Heart left ventricle (tissue), 13 donors: ENCODE results near the gene L3MBTL3.

Experiments
- POLR2A ChIP-seq, 2 donors: fragments of 450-650 bp; IDR thresholded peaks; one replicate each; pipeline ENCODE4 v1.6.1; 2017; ENCODE audit warnings: antibody characterized with exemption in 2 of 2, mild to moderate bottlenecking in 2 of 2, moderate library complexity in 2 of 2
- TF ChIP-seq, protein P1 (sequence below), 12 donors: fragments of 200-600 bp; sonication (generic) in 4 of 12; IDR thresholded peaks; one replicate each; pipeline versions ENCODE4 v1.5.0 to v1.8.0; 2018 to 2022; ENCODE audit warnings: antibody characterized with exemption in 12 of 12, mild to moderate bottlenecking in 5 of 12
- donor health status: ischemic (EF 13 %, LVEDD 7.1; RV severe dilation, severe dysfunction).
- donor health status: DM: no; HTN: yes; CAD: no.
- donor health status: DM: no; HTN: no; CAD: no.
- donor health status: ischemic (EF 25% LVEDD 6.9; RV normal size, moderate dysfunction).
- donor health status: ischemic (EF 25% LVEDD 5.7; RV mildly dilated, moderate dysfunction).
- donor health status: ischemic (EF 35%, LVEDD 5.7; RV mildly dilated, moderate dysfunction).
- donor health status: nonischemic (EF 11% LVEDD 7.7; RV severe dilation, severe dysfunction).
- donor health status: DM: yes; HTN: yes; CAD: no.
- donor health status: PGD.
- donor health status: ischemic (EF 29% LVEDD 5.4; RV normal size, mild dysfunction).
- donor health status: nonischemic (EF 23%, LVEDD 6.1; RV moderate dilation, normal function).

DNA sequence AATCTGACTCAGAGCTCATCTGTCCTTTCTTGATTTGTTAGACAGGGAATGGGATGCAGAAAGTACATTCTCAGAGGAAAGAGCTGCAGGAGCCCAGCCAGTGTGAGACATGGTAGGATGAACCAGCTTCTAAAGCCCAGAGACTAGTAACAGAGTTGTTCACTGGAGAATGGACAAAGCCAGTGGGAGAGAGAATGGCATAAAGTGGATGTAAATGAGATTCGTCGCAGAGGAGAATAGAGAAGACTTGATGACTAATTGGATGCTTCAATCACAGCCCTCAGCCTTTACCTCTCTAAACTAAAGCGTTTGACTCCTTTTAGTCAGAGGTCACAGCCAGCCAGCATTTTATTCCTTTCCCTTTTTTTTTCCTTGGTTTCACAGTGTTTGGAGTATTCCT, 25.5 kb upstream of the L3MBTL3 start:
- no peak for TF ChIP-seq POLR2A (IDR thresholded peaks at IDR 0.05)
- TF ChIP-seq, protein P1, sequence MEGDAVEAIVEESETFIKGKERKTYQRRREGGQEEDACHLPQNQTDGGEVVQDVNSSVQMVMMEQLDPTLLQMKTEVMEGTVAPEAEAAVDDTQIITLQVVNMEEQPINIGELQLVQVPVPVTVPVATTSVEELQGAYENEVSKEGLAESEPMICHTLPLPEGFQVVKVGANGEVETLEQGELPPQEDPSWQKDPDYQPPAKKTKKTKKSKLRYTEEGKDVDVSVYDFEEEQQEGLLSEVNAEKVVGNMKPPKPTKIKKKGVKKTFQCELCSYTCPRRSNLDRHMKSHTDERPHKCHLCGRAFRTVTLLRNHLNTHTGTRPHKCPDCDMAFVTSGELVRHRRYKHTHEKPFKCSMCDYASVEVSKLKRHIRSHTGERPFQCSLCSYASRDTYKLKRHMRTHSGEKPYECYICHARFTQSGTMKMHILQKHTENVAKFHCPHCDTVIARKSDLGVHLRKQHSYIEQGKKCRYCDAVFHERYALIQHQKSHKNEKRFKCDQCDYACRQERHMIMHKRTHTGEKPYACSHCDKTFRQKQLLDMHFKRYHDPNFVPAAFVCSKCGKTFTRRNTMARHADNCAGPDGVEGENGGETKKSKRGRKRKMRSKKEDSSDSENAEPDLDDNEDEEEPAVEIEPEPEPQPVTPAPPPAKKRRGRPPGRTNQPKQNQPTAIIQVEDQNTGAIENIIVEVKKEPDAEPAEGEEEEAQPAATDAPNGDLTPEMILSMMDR (IDR thresholded peaks at IDR 0.05), result no peak
